HL-60/S4 treated with phorbol 12-myristate 13-acetate at 8.2 ng/mL for 4 days and 3 days (cell line): ENCODE data around the gene GLRX5.

ENCODE experiments used
- in situ Hi-C: fragments of 300-500 bp; cut with MboI; formaldehyde crosslinking; loops from 2 replicates; pipeline ENCODE4 v1.15.0; 2022; ENCODE audit warnings: low sequenced_read_pairs

The GLRX5 gene

GRCh38 chr14:95515596-95516552, 19.0 kb upstream of the GLRX5 start:
- in situ Hi-C loops: no loop called here

DNA sequence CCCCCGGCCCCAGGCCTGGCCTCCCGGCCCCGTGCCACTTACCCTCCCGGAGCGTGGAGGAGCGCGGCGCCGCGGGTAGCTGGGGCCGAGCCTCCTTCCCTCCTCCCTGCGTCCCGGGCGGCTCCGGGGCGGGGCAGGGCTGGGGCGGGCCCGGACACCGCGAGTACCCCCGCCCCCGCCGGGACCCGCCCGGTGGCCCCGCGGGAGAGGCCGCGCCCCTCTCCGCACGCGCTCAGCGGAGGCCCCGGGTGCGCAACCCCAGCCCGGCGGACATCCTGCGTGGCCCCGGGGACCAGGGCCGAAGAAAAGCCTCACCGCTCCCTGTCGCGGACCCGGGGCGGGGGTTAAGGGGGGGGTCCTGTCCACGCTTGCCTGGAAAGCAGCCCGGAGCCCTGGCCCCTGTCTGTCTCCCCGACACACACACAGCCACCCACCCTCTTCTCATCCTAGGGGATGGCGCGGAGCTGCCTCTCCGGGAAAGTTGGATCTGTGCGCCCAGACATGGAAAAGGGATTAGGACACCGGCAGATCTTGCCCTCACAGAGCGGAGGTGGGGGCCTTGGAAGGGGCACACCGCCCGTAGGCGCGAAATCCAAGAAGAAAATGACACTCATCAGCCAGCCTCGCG, 18.2 kb upstream of the GLRX5 start, which contains the start of gene SYNE3:
SYNE3 (minus strand) TSS at position 97 of the 628 bp plus-strand sequence. CDS start 40,829 bp downstream, outside the sequence.
- in situ Hi-C loops: no loop called here

- in situ Hi-C loops: no loop called here
These were observed 16.7 kb upstream of the GLRX5 start for GRCh38 chr14:95518045-95518751.

- in situ Hi-C loops: no loop called here
These were observed 15.2 kb upstream of the GLRX5 start for GRCh38 chr14:95519699-95520098.

- in situ Hi-C loops: no loop called here
These were observed 14.5 kb upstream of the GLRX5 start for GRCh38 chr14:95520346-95520745.

- in situ Hi-C loops: no loop called here
These were observed 13.8 kb upstream of the GLRX5 start for GRCh38 chr14:95521001-95521400.

GRCh38 chr14:95522116-95522515, 12.7 kb upstream of the GLRX5 start:
- in situ Hi-C loops: no loop called here

GRCh38 chr14:95522556-95522955, 12.3 kb upstream of the GLRX5 start:
- in situ Hi-C loops: no loop called here

DNA sequence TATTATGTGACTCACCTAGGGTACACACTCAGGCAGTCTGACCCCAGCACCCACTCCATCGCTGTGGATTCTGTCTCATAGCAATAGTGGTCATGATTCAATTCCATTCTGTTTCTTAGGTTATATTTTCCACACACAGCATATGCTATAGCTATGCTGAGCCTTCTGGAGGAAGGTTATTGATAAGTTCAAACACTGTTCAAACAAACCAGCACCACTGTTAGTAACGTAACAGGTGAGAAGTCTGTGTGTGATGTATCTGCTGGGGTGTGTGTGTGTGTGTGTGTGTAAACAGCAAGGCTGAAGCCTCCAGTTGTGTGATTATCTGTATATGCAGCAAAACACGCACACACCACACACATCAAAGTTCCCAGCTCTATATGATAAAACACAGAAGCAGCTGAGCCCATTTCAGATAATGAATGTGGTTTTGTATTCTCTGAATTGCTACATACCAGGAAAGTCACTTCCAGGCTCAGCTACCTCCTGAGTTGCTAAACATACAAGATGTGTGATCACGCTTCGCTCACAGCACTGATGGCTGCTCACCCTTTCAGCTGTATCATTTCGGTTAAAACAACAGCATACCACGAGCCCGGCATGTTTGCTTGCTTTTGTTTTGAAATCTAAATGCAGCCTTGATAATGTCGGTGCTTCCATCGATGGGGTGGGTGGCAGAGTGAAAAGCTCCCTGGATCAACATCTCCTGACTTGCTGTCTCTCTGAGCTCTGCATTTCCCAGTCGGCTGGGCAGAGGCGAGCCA, 11.6 kb upstream of the GLRX5 start:
- in situ Hi-C loops: no loop called here

GRCh38 chr14:95523815-95524448, 10.9 kb upstream of the GLRX5 start:
- in situ Hi-C loops: no loop called here

DNA sequence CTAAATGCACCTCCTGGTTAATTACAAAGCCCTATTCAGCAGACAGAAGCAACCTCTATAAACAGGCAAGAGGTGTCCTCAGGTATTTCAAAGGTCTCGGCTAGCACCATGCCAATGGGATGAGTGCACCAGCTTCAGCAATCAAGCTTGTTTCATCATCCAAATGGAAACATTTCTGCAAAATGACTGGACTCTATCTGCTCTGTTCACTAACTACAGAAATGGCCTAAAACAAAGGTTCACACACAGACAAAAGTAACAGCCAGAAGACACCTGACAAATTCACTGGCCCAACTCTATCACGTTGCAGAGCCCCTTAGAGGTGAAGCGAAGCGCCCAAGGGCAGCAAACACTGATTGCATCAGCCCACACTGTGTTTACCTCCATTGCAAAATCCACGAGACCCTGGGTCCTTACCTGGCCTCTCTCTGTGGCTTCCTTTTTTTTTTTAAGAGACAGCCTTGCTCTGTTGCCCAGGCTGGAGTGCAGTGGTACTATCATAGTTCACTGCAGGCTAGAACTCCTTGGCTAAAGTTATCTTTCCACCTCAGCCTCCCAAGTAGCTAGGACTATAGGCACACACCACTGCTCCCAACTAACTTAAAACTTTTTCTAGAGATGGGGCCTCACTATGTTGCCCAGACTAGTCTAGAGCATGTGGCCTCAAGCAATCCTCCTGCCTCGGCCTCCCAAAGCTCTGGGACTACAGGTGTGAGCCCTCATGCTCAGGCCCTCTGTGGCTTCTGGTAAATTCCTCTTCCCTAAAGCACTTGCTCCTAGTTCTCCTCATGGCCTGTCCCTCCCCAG, 9.9 kb upstream of the GLRX5 start:
- in situ Hi-C loops: no loop called here

- in situ Hi-C loops: no loop called here
These were observed 8.9 kb upstream of the GLRX5 start for GRCh38 chr14:95525999-95526398.

DNA sequence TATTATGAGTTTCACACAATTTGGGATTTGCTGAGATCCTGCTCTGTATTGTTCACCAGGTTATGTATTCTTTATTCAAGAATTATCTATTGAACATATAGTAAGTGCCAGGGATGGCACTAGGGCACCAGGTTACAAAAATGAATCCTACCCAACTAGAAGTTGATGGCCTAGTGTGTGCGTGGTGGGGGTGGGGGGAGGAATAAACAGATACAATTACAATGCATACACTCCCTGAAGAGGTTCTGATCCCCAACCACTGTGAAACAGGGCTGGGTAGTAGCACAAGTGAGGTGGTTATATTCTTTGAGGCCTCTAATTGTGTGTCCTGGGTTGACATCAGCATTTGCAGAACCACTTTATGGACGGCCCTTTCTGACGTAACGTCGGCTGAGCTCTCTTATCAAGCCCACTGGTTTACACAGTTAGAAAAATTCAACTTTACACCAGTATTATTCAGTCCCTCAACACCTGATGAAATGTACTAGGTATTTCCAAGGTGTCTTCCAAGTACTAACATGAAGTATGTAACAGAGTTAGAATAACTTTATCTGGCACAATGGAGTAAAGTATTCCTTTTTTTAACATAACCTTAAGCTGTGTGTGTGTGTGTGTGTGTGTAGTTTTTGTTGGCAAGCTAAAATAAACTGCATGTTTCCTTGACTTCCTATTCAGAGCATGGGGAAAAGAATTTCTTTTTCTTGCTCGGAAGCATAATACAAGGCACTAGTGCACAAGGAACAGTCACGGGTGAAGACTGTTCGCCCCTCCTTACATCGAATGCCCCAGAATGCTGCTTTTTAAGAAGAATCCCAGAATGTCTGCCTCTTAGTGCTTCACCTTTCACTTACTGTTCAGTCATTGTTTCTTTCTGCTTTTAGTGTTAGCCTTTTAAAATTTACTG, 8.1 kb upstream of the GLRX5 start:
- in situ Hi-C loops: no loop called here

DNA sequence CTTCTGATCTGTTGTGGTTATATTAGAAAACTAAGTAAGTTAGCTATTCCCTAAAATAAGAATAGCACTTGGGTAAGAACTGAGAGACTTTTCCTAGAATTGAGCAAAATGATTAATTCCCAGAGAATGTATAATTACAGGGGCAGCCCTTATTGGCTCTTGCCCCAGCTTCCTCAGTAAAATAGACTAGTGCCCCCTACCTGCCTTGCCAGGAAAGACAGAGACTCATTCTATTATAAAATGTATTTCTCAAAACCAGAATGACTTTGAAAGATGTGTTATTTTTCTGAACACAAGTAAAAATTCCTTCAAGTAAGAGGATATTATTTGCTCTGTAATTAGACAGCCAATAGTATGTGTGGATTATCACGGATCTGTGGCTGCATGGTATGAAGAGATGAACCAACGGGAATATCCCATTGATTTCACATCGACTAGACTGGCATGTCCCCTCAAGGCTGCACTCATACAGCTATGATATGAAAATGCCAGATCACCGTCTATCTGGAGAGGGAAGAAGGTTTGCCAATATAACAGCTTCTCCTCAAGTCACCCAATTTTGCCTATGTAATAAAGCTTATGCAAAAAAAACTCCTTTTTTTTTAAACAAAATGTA, 7.4 kb upstream of the GLRX5 start:
- in situ Hi-C loops: no loop called here

DNA sequence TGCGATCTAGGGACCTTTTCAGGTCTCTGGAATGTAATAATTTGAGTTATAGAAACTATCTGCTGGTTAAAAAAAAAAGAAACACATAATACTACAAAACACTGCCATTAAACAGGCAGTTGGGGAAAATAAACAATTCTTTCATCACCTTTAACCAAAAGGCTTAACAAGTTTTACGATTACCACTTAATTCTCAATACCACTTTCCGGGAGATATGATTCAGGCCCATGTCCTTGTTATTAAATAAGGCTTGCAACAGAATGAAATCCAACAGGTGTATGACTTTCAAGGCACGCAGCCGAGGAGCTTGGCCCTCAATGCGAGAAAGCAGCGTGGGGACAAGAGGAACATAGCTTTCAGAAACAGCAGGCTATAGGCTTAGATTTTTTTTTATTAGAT, 5.6 kb upstream of the GLRX5 start:
- in situ Hi-C loops: no loop called here

DNA sequence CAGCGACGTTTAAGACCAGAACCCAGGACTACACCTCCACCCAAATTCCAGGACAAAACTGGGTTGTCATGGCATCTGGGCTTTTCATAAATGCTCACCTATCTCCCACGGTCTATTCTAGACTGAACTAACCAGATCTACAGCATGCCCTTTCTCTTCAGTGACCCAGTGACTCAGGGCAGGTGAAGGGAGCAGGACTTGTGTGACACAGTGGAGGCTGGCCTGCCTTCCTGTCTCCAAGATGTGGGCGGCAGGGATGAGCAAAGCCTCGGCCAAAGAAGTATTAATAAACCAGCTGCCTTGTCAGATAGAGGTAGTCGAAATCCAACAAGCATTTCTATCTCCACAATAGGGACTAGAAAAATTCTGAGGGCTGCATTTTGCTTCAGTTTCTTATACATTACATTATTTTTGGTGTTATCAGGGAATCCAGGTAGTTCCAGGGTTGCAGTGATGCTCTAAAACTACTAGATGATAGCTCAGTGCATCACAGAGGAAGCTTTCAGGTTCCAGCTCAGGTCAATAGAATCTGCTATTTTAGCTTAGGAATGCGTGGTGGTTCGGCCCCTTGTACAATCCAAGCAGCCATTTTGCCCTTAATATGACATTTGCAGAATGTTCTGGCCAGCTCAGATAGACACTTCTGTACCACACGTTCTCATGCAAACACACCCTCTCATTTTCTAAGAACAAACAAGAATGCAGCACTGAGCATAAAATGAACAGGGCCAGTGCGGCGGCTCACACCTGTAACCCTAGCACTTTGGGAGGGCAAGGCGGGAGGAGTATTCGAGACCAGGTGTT, 4.2 kb upstream of the GLRX5 start:
- in situ Hi-C loops: no loop called here

- in situ Hi-C loops: no loop called here
These were observed 3.4 kb upstream of the GLRX5 start for GRCh38 chr14:95531473-95531872.
